ENCODE measurements around the gene ADAMTSL1. TPM values are rescaled to one million over a fixed set of nuclear protein-coding genes. Genes with fewer than 3 reads are reported as not detected.

ADAMTSL1 gene
- total RNA-seq, 2 experiments from 2014 or later: not detected

DNA sequence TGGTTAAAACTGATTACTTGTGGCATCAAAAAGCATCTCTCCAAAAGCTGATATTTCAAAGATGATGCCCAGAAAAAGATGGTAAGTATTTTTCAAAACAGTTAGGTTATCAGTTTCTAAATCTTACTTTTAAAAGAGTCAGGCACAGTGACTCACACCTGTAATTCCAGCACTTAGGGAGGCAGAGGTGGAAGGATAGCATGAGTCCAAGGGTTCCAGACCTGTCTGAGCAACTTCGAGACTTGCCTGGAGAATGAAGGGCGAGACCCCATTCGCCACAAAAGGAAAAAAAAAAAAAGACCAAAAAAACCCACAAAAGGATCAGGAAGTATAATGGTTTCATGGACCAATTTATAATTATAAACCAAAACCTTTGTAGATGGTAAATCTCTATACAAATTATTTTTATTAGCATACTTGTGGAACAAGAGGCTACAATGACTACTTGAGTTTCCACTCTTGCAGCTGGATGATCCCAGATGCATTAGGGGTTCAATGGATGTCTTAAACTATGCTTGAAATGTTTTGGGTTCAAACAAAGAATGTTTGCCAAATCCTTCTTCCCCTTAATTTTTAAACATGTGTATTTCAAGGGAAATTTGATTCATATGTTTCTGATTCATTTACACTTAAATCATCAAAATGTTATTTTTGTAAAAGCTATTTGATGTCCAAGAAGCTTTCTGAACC is 96.1 kb downstream of the ADAMTSL1 start:
- no peaks in the 10 kb centered on the region for H3K36me3 Mint-ChIP-seq
- ATAC-seq (ENCODE audit: low read depth) (no peak), DNase-seq (no peak)
- H3K27ac Mint-ChIP-seq: no peak overlapping the region
- no peaks in the 10 kb centered on the region for H3K9me3 Mint-ChIP-seq
- H3K4me3 Mint-ChIP-seq: no peak overlapping the region
- POLR2A ChIA-PET: no interaction called here
- no peaks in the 10 kb centered on the region for H3K27me3 Mint-ChIP-seq
- H3K4me1 Mint-ChIP-seq: no peaks in the 10 kb centered on the region

GRCh38 chr9:18573021-18573556 is 99.1 kb downstream of the ADAMTSL1 start:
- ATAC-seq (ENCODE audit: low read depth): no peak
- H3K4me3 Mint-ChIP-seq: no peak overlapping the region
- H3K4me1 Mint-ChIP-seq: no peaks in the 10 kb centered on the region

DNA sequence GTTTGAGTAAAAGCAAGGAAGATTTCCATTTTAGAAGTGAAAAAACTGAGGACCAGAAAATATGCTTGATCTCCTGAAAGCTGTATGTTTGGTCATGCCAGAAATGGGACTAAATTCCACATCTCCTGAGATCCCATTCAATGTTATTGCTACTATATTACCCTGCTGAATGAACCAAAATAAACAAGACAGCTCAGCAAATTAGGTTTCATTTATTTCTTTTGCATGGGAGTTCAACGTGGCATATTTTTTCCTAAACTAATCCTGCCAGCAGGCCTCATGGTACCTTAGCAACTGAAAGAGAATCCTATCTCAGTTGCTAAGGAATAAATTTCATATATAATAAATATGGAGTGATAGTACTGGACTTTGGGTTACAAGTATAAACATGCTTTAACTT is 101.7 kb downstream of the ADAMTSL1 start:
- H3K4me3 Mint-ChIP-seq: no peak overlapping the region
- POLR2A ChIA-PET: no interaction called here
- no peaks in the 10 kb centered on the region for H3K36me3 Mint-ChIP-seq
- ATAC-seq (ENCODE audit: low read depth): no peak
- no peak overlapping the region for H3K27ac Mint-ChIP-seq
- no peaks in the 10 kb centered on the region for H3K4me1 Mint-ChIP-seq
- no peaks in the 10 kb centered on the region for H3K9me3 Mint-ChIP-seq
- peaks cover 2% of the 10 kb centered on the region for H3K27me3 Mint-ChIP-seq
- no peak for DNase-seq

More at GRCh38 chr9:18573021-18573556, 99.1 kb downstream of the ADAMTSL1 start:
- Mint-ChIP-seq H3K9me3 (no peaks in the 10 kb centered on the region), H3K27ac (no peak overlapping the region), H3K27me3 (peaks cover 2% of the 10 kb centered on the region), H3K36me3 (no peaks in the 10 kb centered on the region)
- POLR2A ChIA-PET: no interaction called here
- DNase-seq: no peak

DNA sequence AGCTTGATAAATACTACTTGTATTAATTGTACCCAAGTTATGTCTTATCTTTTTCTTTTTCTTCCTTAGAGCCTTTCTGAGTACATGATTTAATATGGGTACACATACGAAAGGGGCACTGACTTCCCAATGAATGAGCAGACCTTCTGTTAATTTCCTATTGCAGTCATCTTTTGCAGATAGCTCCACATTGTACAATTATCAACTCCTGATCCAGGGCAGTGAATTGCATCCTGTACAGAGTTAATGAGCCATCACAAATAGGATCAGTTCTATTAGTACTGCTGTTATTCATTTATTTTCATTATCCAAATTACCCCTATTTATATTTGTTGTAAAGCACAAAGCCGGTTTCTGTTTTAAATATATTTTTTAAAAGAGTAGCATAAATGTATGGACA is 105.6 kb downstream of the ADAMTSL1 start:
- Mint-ChIP-seq H3K36me3 (no peaks in the 10 kb centered on the region), H3K4me1 (no peaks in the 10 kb centered on the region), H3K27ac (no peak overlapping the region), H3K4me3 (no peak overlapping the region), H3K27me3 (peaks cover 2% of the 10 kb centered on the region), H3K9me3 (no peaks in the 10 kb centered on the region)
- POLR2A ChIA-PET: no interaction called here
- DNase-seq (no peak), ATAC-seq (ENCODE audit: low read depth) (no peak)

DNA sequence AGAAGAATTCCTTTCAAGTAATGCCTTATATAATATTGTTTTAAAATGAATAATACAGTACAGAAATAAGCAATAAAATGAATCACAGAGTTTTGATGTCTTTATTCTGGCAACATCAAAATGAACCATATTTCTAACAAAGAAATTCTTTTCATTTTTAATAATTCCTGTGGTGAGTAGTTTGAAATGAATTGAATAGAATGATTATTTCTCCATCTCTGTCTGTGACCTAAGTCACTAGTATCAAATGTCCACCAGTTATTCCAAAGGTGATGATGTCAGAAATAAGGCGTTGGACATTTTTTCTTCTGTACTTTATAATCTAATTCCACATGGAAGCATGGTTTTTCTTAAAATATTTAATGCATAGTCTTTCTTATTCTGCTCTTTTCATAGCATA is 106.2 kb downstream of the ADAMTSL1 start:
- H3K27ac Mint-ChIP-seq: no peak overlapping the region
- no peak overlapping the region for H3K4me3 Mint-ChIP-seq
- H3K27me3 Mint-ChIP-seq: peaks cover 2% of the 10 kb centered on the region
- H3K36me3 Mint-ChIP-seq: no peaks in the 10 kb centered on the region
- POLR2A ChIA-PET: no interaction called here
- no peaks in the 10 kb centered on the region for H3K9me3 Mint-ChIP-seq
- no peak for DNase-seq
- H3K4me1 Mint-ChIP-seq: no peaks in the 10 kb centered on the region
- ATAC-seq (ENCODE audit: low read depth): no peak

DNA sequence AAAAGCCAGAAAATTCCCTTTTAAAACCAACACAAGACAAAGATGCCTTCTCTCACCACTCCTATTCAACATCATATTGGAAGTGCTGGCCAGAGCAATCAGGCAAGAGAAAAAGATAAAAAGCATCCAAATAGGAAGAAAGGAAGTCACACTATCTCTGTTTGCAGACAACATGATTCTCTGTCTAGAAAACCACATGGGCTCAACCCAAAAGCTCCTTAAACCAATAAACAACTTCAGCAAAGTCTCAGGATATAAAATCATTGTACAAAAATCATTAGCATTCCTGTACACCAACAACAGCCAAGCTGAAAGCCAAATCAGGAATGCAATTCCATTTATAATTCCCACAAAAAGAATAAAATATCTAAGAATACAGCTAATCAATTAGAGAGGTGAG is 112.0 kb downstream of the ADAMTSL1 start:
- Mint-ChIP-seq H3K27me3 (no peaks in the 10 kb centered on the region), H3K27ac (no peak overlapping the region), H3K36me3 (no peaks in the 10 kb centered on the region), H3K9me3 (peaks cover under 1% of the 10 kb centered on the region), H3K4me3 (no peak overlapping the region), H3K4me1 (no peaks in the 10 kb centered on the region)
- ATAC-seq (ENCODE audit: low read depth): no peak
- no peak for DNase-seq
- POLR2A ChIA-PET: no interaction called here

DNA sequence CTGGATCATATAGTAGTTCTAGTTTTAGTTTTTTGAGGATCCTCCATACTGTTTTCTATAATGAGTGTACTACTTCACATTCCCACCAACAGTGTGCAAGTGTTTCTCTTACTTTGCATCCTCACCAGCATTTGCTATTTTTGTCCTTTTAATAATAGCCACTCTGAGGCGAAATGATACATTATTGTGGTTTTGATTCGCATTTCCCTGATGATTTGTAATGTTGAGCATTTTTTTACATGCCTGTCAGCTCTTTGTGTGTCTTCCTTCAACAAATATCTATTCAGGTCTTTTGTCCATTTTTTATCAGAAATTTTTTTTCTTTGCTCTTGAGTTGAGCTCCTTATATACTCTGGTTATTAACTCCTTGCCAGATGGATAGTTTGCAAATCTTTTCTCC is 114.0 kb downstream of the ADAMTSL1 start:
- H3K36me3 Mint-ChIP-seq: no peaks in the 10 kb centered on the region
- no peak overlapping the region for H3K27ac Mint-ChIP-seq
- ATAC-seq (ENCODE audit: low read depth) (no peak), DNase-seq (no peak)
- H3K4me3 Mint-ChIP-seq: no peak overlapping the region
- POLR2A ChIA-PET: no interaction called here
- no peaks in the 10 kb centered on the region for H3K4me1 Mint-ChIP-seq
- H3K27me3 Mint-ChIP-seq: no peaks in the 10 kb centered on the region
- peaks cover 4% of the 10 kb centered on the region for H3K9me3 Mint-ChIP-seq

GRCh38 chr9:18591261-18591660 is 117.3 kb downstream of the ADAMTSL1 start:
- Mint-ChIP-seq H3K4me3 (no peak overlapping the region), H3K27me3 (no peaks in the 10 kb centered on the region), H3K36me3 (no peaks in the 10 kb centered on the region), H3K4me1 (no peaks in the 10 kb centered on the region), H3K9me3 (peaks cover 7% of the 10 kb centered on the region), H3K27ac (no peak overlapping the region)
- ATAC-seq (ENCODE audit: low read depth) (no peak), DNase-seq (no peak)
- POLR2A ChIA-PET: no interaction called here

DNA sequence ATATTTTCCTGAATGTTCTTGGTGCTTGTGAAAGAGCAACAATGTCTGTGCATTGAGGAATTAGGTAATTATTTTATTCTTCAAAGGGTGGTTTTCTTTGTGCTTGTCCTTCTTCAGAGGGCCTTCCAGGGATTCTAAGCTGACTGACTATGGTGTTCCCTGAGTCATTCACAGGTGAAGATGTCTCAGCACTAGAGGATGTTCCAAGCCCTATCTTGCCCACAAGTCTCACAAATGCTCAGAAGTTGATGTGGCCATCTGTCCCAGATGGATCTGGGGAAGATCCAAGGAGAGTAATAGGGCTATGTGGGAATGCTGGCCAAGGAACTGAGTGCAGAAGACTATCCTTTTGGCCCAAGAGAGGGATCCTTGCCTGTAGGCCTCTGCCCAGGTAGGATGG is 120.9 kb downstream of the ADAMTSL1 start:
- Mint-ChIP-seq H3K27me3 (no peaks in the 10 kb centered on the region), H3K9me3 (peaks cover 7% of the 10 kb centered on the region), H3K4me1 (no peaks in the 10 kb centered on the region), H3K36me3 (no peaks in the 10 kb centered on the region), H3K27ac (no peak overlapping the region), H3K4me3 (no peak overlapping the region)
- no peak for DNase-seq
- no peak for ATAC-seq (ENCODE audit: low read depth)
- POLR2A ChIA-PET: no interaction called here

DNA sequence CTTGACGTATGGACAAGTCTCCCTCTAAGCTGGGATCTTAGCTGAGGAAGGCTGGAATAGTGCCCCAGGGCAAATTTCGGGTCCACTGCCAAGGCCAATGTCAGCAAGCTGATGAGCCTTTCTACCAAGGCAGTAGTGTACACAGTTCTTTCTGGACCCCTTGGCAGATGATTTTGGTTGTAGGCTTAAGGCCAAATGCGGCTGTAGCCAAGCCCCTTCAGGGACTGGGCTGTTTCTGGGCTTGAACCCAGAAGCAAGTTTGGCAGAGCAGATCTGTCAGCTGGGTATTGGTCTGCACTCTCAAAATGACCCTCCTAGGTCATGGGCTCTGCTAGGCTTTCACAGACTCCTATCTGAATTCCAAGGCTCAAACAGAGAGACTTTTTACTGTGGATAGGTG is 121.6 kb downstream of the ADAMTSL1 start:
- ATAC-seq (ENCODE audit: low read depth): no peak
- no peak for DNase-seq
- Mint-ChIP-seq H3K4me3 (no peak overlapping the region), H3K27ac (no peak overlapping the region), H3K9me3 (peaks cover 7% of the 10 kb centered on the region), H3K4me1 (no peaks in the 10 kb centered on the region), H3K27me3 (no peaks in the 10 kb centered on the region), H3K36me3 (no peaks in the 10 kb centered on the region)
- POLR2A ChIA-PET: no interaction called here

- Mint-ChIP-seq H3K4me1 (no peaks in the 10 kb centered on the region), H3K27ac (no peak overlapping the region), H3K4me3 (no peak overlapping the region), H3K9me3 (peaks cover 3% of the 10 kb centered on the region), H3K36me3 (no peaks in the 10 kb centered on the region), H3K27me3 (no peaks in the 10 kb centered on the region)
- no peak for DNase-seq
- ATAC-seq (ENCODE audit: low read depth): no peak
- POLR2A ChIA-PET: no interaction called here
Observed at GRCh38 chr9:18596920-18597319, 123.0 kb downstream of the ADAMTSL1 start.

DNA sequence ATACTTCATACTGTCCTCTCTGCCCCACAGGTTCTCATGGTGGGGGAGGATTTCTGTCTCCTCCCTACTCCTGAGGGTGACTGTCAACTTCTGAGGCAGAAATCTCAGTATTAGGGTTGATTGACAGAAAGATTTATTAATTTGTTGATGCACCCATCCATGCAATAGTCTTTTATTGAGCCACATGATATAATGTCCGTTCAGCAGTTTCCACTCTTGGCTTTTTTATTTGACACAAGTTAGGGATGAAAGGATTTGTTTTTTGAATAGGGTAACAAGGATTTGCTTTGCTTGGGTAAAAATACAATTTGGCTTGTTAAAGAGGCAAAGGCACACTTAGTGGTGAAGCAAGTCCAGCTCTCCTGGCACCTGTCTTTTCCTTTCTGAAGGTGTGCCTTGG is 125.0 kb downstream of the ADAMTSL1 start:
- Mint-ChIP-seq H3K9me3 (peaks cover 3% of the 10 kb centered on the region), H3K27me3 (no peaks in the 10 kb centered on the region), H3K36me3 (no peaks in the 10 kb centered on the region), H3K4me3 (no peak overlapping the region), H3K4me1 (no peaks in the 10 kb centered on the region), H3K27ac (no peak overlapping the region)
- POLR2A ChIA-PET: no interaction called here
- ATAC-seq (ENCODE audit: low read depth) (no peak), DNase-seq (no peak)

DNA sequence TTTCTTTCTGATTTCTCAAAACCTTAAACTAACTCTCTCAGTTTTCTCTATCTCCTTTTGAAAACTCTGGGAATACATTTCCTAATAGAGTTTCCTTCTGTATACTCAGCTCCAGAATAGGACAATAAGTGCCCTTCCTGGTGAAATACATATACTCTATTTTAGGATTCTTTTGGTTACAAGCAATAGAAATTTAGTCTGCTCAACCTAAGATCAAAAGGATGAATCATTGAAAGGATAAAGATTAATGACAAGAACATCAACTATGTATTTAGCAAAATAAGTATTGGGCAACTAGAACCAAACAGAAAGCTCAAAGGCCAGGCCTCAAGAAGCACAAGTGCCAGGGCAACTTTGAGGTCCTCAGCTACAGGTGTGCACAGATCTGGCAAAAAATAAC is 127.1 kb downstream of the ADAMTSL1 start:
- DNase-seq (no peak), ATAC-seq (ENCODE audit: low read depth) (no peak)
- H3K9me3 Mint-ChIP-seq: no peaks in the 10 kb centered on the region
- no peak overlapping the region for H3K27ac Mint-ChIP-seq
- H3K36me3 Mint-ChIP-seq: no peaks in the 10 kb centered on the region
- no peaks in the 10 kb centered on the region for H3K27me3 Mint-ChIP-seq
- POLR2A ChIA-PET: no interaction called here
- H3K4me3 Mint-ChIP-seq: no peak overlapping the region
- H3K4me1 Mint-ChIP-seq: no peaks in the 10 kb centered on the region

DNA sequence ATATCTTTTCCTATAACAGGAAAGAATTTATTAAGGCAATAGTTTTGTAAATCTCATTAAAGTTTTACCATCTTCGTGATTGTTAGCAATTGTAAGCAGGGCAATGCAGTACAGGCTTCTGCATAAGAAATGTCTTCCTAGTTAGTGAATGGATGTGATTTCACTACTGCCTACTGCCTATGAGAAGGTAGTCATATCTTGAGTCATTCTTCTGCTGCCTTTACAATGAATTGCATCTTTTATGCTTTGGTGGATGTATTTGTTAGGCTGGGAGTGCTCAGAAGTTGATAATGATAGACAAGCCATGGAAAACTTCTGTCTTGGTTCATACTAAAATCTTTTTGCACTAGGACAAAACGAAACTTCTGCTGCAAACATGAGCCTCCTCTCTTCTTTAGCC is 128.0 kb downstream of the ADAMTSL1 start:
- Mint-ChIP-seq H3K9me3 (no peaks in the 10 kb centered on the region), H3K27me3 (no peaks in the 10 kb centered on the region), H3K27ac (no peak overlapping the region), H3K4me3 (no peak overlapping the region), H3K4me1 (no peaks in the 10 kb centered on the region), H3K36me3 (no peaks in the 10 kb centered on the region)
- POLR2A ChIA-PET: no interaction called here
- ATAC-seq (ENCODE audit: low read depth): no peak
- no peak for DNase-seq

Measured in activated naive CD8-positive, alpha-beta T cell treated with anti-CD3 and anti-CD28 coated beads, Interleukin-2, amount 10 ng/mL, durations not matched to agents 7 days and 5 days (primary cell).